ENCODE measurements around the gene MED31.
A peak's percentile ranks its signal among the peaks of the same experiment; 100 is the strongest.
"Not testable (repeated sequence)": the region's sequence is repeated elsewhere in the genome, so short reads cannot be mapped to it uniquely, and the experiment has no call there.

The MED31 gene

GRCh38 chr17:6677158-6677831, 25.9 kb upstream of the MED31 start:
- DNase-seq (ENCODE audit: low spot score): peak; percentile 44

GRCh38 chr17:6676802-6677157, 25.4 kb upstream of the MED31 start:
- no peak for DNase-seq (ENCODE audit: low spot score)

- no peak for DNase-seq (ENCODE audit: low spot score)
Measured at GRCh38 chr17:6675201-6675825, 23.9 kb upstream of the MED31 start.

- no peak for DNase-seq (ENCODE audit: low spot score)
Measured at GRCh38 chr17:6674586-6674985, 23.2 kb upstream of the MED31 start.

- DNase-seq (ENCODE audit: low spot score): no peak
Measured at GRCh38 chr17:6671431-6671830, 20.0 kb upstream of the MED31 start.

- DNase-seq (ENCODE audit: low spot score): no peak
Measured at GRCh38 chr17:6670999-6671398, 19.6 kb upstream of the MED31 start.

GRCh38 chr17:6670571-6670970, 19.2 kb upstream of the MED31 start:
- DNase-seq (ENCODE audit: low spot score): no peak

GRCh38 chr17:6669479-6670212, 18.2 kb upstream of the MED31 start:
- no peak for DNase-seq (ENCODE audit: low spot score)

- no peak for DNase-seq (ENCODE audit: low spot score)
Measured at GRCh38 chr17:6668727-6669425, 17.5 kb upstream of the MED31 start.

GRCh38 chr17:6668219-6668618, 16.8 kb upstream of the MED31 start:
- DNase-seq (ENCODE audit: low spot score): no peak

GRCh38 chr17:6667516-6667915, 16.1 kb upstream of the MED31 start:
- no peak for DNase-seq (ENCODE audit: low spot score)

- DNase-seq (ENCODE audit: low spot score): no peak
Measured at GRCh38 chr17:6666557-6666956, 15.2 kb upstream of the MED31 start.

GRCh38 chr17:6666077-6666521, 14.7 kb upstream of the MED31 start:
- peak; percentile 87 for DNase-seq (ENCODE audit: low spot score)

- DNase-seq (ENCODE audit: low spot score): not testable (repeated sequence)
Measured at GRCh38 chr17:6663200-6663599, 11.8 kb upstream of the MED31 start.

GRCh38 chr17:6661464-6661848, 10.1 kb upstream of the MED31 start:
- DNase-seq (ENCODE audit: low spot score): no peak

- no peak for DNase-seq (ENCODE audit: low spot score)
Measured at GRCh38 chr17:6660805-6661463, 9.5 kb upstream of the MED31 start.

- DNase-seq (ENCODE audit: low spot score): no peak
Measured at GRCh38 chr17:6660101-6660500, 8.7 kb upstream of the MED31 start.

- not testable (repeated sequence) for DNase-seq (ENCODE audit: low spot score)
Measured at GRCh38 chr17:6658411-6658810, 7.0 kb upstream of the MED31 start.

- DNase-seq (ENCODE audit: low spot score): no peak
Measured at GRCh38 chr17:6657633-6658287, 6.4 kb upstream of the MED31 start.

- not testable (repeated sequence) for DNase-seq (ENCODE audit: low spot score)
Measured at GRCh38 chr17:6656797-6657632, 5.6 kb upstream of the MED31 start.
